ENCODE results near the gene HEXIM1. TPM values are rescaled to one million over a fixed set of nuclear protein-coding genes. Genes with fewer than 3 reads are reported as not detected.

Gene HEXIM1
- 28.9 and 29.5 TPM in 2 replicates for total RNA-seq
- long read RNA-seq, transcript HEXIM1-201 (1 exons, 3,600 nt), result major isoform, 5 of 5 reads
- long read RNA-seq, partial matches to known transcripts, result 0 of 5 reads
- long read RNA-seq, other reads (novel, unspliced or antisense), result 0 of 5 reads

GRCh38 chr17:45148183-45149036 is at the start of gene HEXIM1:
Gene HEXIM1, plus strand, starts transcription at chr17:45148475. Its CDS starts 716 bp downstream, at chr17:45149191.
- DNase-seq (ENCODE audit: low read depth, low spot score), result peak; percentile 100
- Mint-ChIP-seq H3K27me3 (ENCODE audit: low read depth) (peaks cover 17% of the 10 kb centered on the region), H3K4me3 (peak within 1 kb of the TSS; percentile 95), H3K4me1 (peaks cover 56% of the 10 kb centered on the region), H3K36me3 (ENCODE audit: low read depth) (no peaks in the 10 kb centered on the region), H3K27ac (ENCODE audit: unreplicated experiment) (peak within 1 kb of the TSS; percentile 100), H3K9me3 (no peaks in the 10 kb centered on the region)
- TF ChIP-seq CTCF (conservative IDR thresholded peaks at IDR 0.05), result no peak

GRCh38 chr17:45098869-45099616 is 49.2 kb upstream of the HEXIM1 start:
- Mint-ChIP-seq H3K4me1 (no peaks in the 10 kb centered on the region), H3K27me3 (ENCODE audit: low read depth) (no peaks in the 10 kb centered on the region), H3K36me3 (ENCODE audit: low read depth) (peaks cover 17% of the 10 kb centered on the region), H3K9me3 (no peaks in the 10 kb centered on the region), H3K27ac (ENCODE audit: unreplicated experiment) (no peak overlapping the region), H3K4me3 (no peak overlapping the region)
- peak; percentile 89 for TF ChIP-seq CTCF (conservative IDR thresholded peaks at IDR 0.05)
- DNase-seq (ENCODE audit: low read depth, low spot score), result peak; percentile 89

GRCh38 chr17:45101546-45101882 is 46.8 kb upstream of the HEXIM1 start:
- TF ChIP-seq CTCF (conservative IDR thresholded peaks at IDR 0.05), result no peak
- Mint-ChIP-seq H3K4me3 (no peak overlapping the region), H3K9me3 (no peaks in the 10 kb centered on the region), H3K36me3 (ENCODE audit: low read depth) (peaks cover 12% of the 10 kb centered on the region), H3K27me3 (ENCODE audit: low read depth) (no peaks in the 10 kb centered on the region), H3K4me1 (no peaks in the 10 kb centered on the region), H3K27ac (ENCODE audit: unreplicated experiment) (no peak overlapping the region)
- DNase-seq (ENCODE audit: low read depth, low spot score), result no peak

GRCh38 chr17:45101883-45102811 is 46.1 kb upstream of the HEXIM1 start:
- TF ChIP-seq CTCF (conservative IDR thresholded peaks at IDR 0.05), result no peak
- Mint-ChIP-seq H3K27me3 (ENCODE audit: low read depth) (no peaks in the 10 kb centered on the region), H3K36me3 (ENCODE audit: low read depth) (peaks cover 12% of the 10 kb centered on the region), H3K27ac (ENCODE audit: unreplicated experiment) (peak overlapping the region; percentile 67), H3K9me3 (no peaks in the 10 kb centered on the region), H3K4me3 (no peak overlapping the region), H3K4me1 (no peaks in the 10 kb centered on the region)
- no peak for DNase-seq (ENCODE audit: low read depth, low spot score)

GRCh38 chr17:45102856-45103255 is 45.4 kb upstream of the HEXIM1 start:
- H3K9me3 Mint-ChIP-seq, result no peaks in the 10 kb centered on the region
- no peak for DNase-seq (ENCODE audit: low read depth, low spot score)
- TF ChIP-seq CTCF (conservative IDR thresholded peaks at IDR 0.05), result no peak
- peaks cover 11% of the 10 kb centered on the region for H3K36me3 Mint-ChIP-seq (ENCODE audit: low read depth)
- no peaks in the 10 kb centered on the region for H3K4me1 Mint-ChIP-seq
- H3K27ac Mint-ChIP-seq (ENCODE audit: unreplicated experiment), result no peak overlapping the region
- no peaks in the 10 kb centered on the region for H3K27me3 Mint-ChIP-seq (ENCODE audit: low read depth)
- H3K4me3 Mint-ChIP-seq, result no peak overlapping the region
